Tibial nerve (tissue), 4 donors: Measurements from ENCODE around the gene ATP5F1A. TPM values are rescaled to one million over a fixed set of nuclear protein-coding genes. Genes with fewer than 3 reads are reported as not detected.

Experiments
- DNase-seq, 2 donors: peaks; one replicate each; pipeline ENCODE4 v3.0.0-alpha.2; 2019; ENCODE audit warnings: low spot score in 2 of 2
- H3K27ac ChIP-seq, 4 donors: fragments of 200-600 bp; sonication (generic) in 3 of 4; one replicate each; pipeline ENCODE4 v1.5.1; 2017 to 2019; ENCODE audit warnings: mild to moderate bottlenecking in 1 of 4
- H3K27me3 ChIP-seq, 2 donors: fragments of 200-600 bp; sonication (generic) in 1 of 2; one replicate each; pipeline versions ENCODE4 v1.5.1 to v1.6.0; 2017 to 2019
- H3K36me3 ChIP-seq, 3 donors: fragments of 200-600 bp; sonication (generic); one replicate each; pipeline ENCODE4 v1.5.1; 2018 to 2019
- H3K4me1 ChIP-seq, 4 donors: fragments of 200-600 bp; sonication (generic) in 3 of 4; one replicate each; pipeline ENCODE4 v1.5.1; 2017 to 2019
- H3K4me3 ChIP-seq, 4 donors: fragments of 200-600 bp; sonication (generic) in 3 of 4; one replicate each; pipeline ENCODE4 v1.5.1; 2017 to 2019; ENCODE audit warnings: mild to moderate bottlenecking in 1 of 4, moderate library complexity in 1 of 4
- H3K9me3 ChIP-seq, 4 donors: fragments of 200-600 bp; sonication (generic) in 3 of 4; one replicate each; pipeline ENCODE4 v1.5.1; 2017 to 2019
- CTCF ChIP-seq, 5 experiments: fragments of 200-600 bp in 3 of 5; fragments of 450-650 bp in 2 of 5; sonication (generic) in 3 of 5; IDR thresholded peaks; one replicate each; pipeline ENCODE4 v1.5.1; 2016 to 2019; ENCODE audit warnings: antibody characterized with exemption in 5 of 5, mild to moderate bottlenecking in 3 of 5, moderate library complexity in 2 of 5
- EP300 ChIP-seq, 2 donors: sonication (generic); formaldehyde crosslinking; IDR thresholded peaks; one replicate each; pipeline ENCODE4 v1.6.1; 2017; ENCODE audit warnings: antibody characterized with exemption in 2 of 2, mild to moderate bottlenecking in 1 of 2
- POLR2A ChIP-seq, 2 donors: fragments of 450-650 bp; IDR thresholded peaks; one replicate each; pipeline ENCODE4 v1.6.1; 2017; ENCODE audit warnings: antibody characterized with exemption in 2 of 2, mild to moderate bottlenecking in 2 of 2, moderate library complexity in 2 of 2
- WGBS, 2 donors: methylation state at CpG; one replicate each; pipeline ENCODE4 v1.1.5; 2018; 5-methylcytosine and 5-hydroxymethylcytosine counted together
- total RNA-seq, 4 donors: library from RNA; depleted of rRNA; stranded (reverse); fragments of >200 nt; gene quantifications; one replicate each; pipeline ENCODE4 v1.1.0, GENCODE V29; 2016

ATP5F1A gene
- total RNA-seq, 4 donors from 2014 or later, result 248 to 381 (median 315) TPM

GRCh38 chr18:46042571-46043123, 55.4 kb downstream of the ATP5F1A start:
- DNase-seq, result no peak
- Histone ChIP-seq H3K36me3 (no peaks in the 10 kb centered on the region), H3K27ac (no peak overlapping the region), H3K4me1 (peaks cover 0 to 15% (median 6%) of the 10 kb centered on the region in 4 donors), H3K9me3 (no peaks in the 10 kb centered on the region), H3K27me3 (no peaks in the 10 kb centered on the region), H3K4me3 (no peak overlapping the region)
- 17% methylated on average over 3 of the region's 3 CpGs for WGBS, 2 donors
- TF ChIP-seq POLR2A (IDR thresholded peaks at IDR 0.05) (no peak), CTCF (IDR thresholded peaks at IDR 0.05) (no peak), EP300 (IDR thresholded peaks at IDR 0.05) (no peak)

GRCh38 chr18:46040747-46041104, 57.4 kb downstream of the ATP5F1A start:
- Histone ChIP-seq H3K4me3 (no peak overlapping the region), H3K9me3 (no peaks in the 10 kb centered on the region), H3K27me3 (no peaks in the 10 kb centered on the region), H3K27ac (no peak overlapping the region), H3K36me3 (no peaks in the 10 kb centered on the region), H3K4me1 (peaks cover 0 to 15% (median 6%) of the 10 kb centered on the region in 4 donors)
- 66 to 84% methylated on average over 5 of the region's 5 CpGs for WGBS, 2 donors
- DNase-seq, result no peak
- no peak for TF ChIP-seq POLR2A (IDR thresholded peaks at IDR 0.05)
- no peak for TF ChIP-seq EP300 (IDR thresholded peaks at IDR 0.05)
- no peak for TF ChIP-seq CTCF (IDR thresholded peaks at IDR 0.05)

GRCh38 chr18:46040033-46040746, 57.9 kb downstream of the ATP5F1A start:
- no peaks in the 10 kb centered on the region for H3K36me3 ChIP-seq
- TF ChIP-seq EP300 (IDR thresholded peaks at IDR 0.05), result no peak
- no peaks in the 10 kb centered on the region for H3K27me3 ChIP-seq
- peaks cover 0 to 15% (median 6%) of the 10 kb centered on the region in 4 donors for H3K4me1 ChIP-seq
- no peak overlapping the region for H3K4me3 ChIP-seq
- no peak overlapping the region for H3K27ac ChIP-seq
- H3K9me3 ChIP-seq, result no peaks in the 10 kb centered on the region
- 86 to 88% methylated on average over 5 of the region's 5 CpGs for WGBS, 2 donors
- no peak for DNase-seq

- 69% methylated on average over 9 of the region's 9 CpGs for WGBS, 2 donors
- no peak overlapping the region for H3K4me3 ChIP-seq
- DNase-seq, result no peak
- TF ChIP-seq EP300 (IDR thresholded peaks at IDR 0.05) (no peak), CTCF (IDR thresholded peaks at IDR 0.05) (no peak), POLR2A (IDR thresholded peaks at IDR 0.05) (no peak)
- no peaks in the 10 kb centered on the region for H3K36me3 ChIP-seq
- no peaks in the 10 kb centered on the region for H3K27me3 ChIP-seq
- no peak overlapping the region for H3K27ac ChIP-seq
- peaks cover 0 to 16% (median 6%) of the 10 kb centered on the region in 4 donors for H3K4me1 ChIP-seq
- H3K9me3 ChIP-seq, result no peaks in the 10 kb centered on the region
These were observed 60.4 kb downstream of the ATP5F1A start for GRCh38 chr18:46037512-46038305.

GRCh38 chr18:46035696-46036680, 62.1 kb downstream of the ATP5F1A start:
- Histone ChIP-seq H3K27ac (no peak overlapping the region), H3K4me1 (peaks cover 0 to 3% (median 0%) of the 10 kb centered on the region in 4 donors), H3K4me3 (no peak overlapping the region), H3K36me3 (no peaks in the 10 kb centered on the region), H3K27me3 (no peaks in the 10 kb centered on the region), H3K9me3 (no peaks in the 10 kb centered on the region)
- DNase-seq, result no peak
- 93 to 96% methylated on average over 2 of the region's 2 CpGs for WGBS, 2 donors
- no peak for TF ChIP-seq EP300 (IDR thresholded peaks at IDR 0.05)
- TF ChIP-seq CTCF (IDR thresholded peaks at IDR 0.05), result no peak
- TF ChIP-seq POLR2A (IDR thresholded peaks at IDR 0.05), result no peak
